Measurements from ENCODE around the gene PARD6B. TPM values are rescaled to one million over a fixed set of nuclear protein-coding genes. Genes with fewer than 3 reads are reported as not detected.
A peak's percentile ranks its signal among the peaks of the same experiment; 100 is the strongest.

PARD6B gene
- polyA plus RNA-seq, 1 of the 3 experiments (the other 2 are of a cell fraction): 0.49 TPM

GRCh38 chr20:50730765-50731054, 670 bp upstream of the PARD6B start:
- peaks cover 6 to 10% of the 10 kb centered on the region in 2 experiments for H3K4me1 ChIP-seq (ENCODE audit: control insufficient read depth in 1 of 2, insufficient read depth in 2 of 2, low read depth in 1 of 2, low read length in 1 of 2)
- peaks cover 9% of the 10 kb centered on the region for H3F3A ChIP-seq (replicated peaks; ENCODE audit: insufficient read depth)
- CTCF ChIA-PET: interaction anchor here (1.3 to 2.1 kb wide), 5 partner anchors 11 to 67 kb away, joined by 4 to 8 read pairs (median 5); partner anchors contain the start of gene BCAS4
- H3K9ac ChIP-seq: peak overlapping the region; percentile 48
- POLR2A ChIA-PET: no interaction called here
- no peak for DNase-seq
- H3K36me3 ChIP-seq (replicated peaks in 1 of 2; ENCODE audit: control insufficient read depth in 1 of 2, insufficient read depth in 2 of 2, low read length in 1 of 2): no peaks in the 10 kb centered on the region
- H3K27ac ChIP-seq (ENCODE audit: low read depth in 2 of 2, low read length in 1 of 2): peak overlapping the region in 1 of 2 experiments; percentile 62; a peak in 1 of 4 replicates
- no peaks in the 10 kb centered on the region for H3K9me2 ChIP-seq
- peak overlapping the region; percentile 88 for H3K4me2 ChIP-seq
- H2AFZ ChIP-seq (ENCODE audit: low read depth): peak overlapping the region; percentile 96; the same call in 1 of the 2 replicates
- H3K79me2 ChIP-seq (ENCODE audit: insufficient read depth): no peaks in the 10 kb centered on the region
- no peaks in the 10 kb centered on the region for H4K20me1 ChIP-seq (ENCODE audit: insufficient read depth)
- H3K9me3 ChIP-seq: no peaks in the 10 kb centered on the region
- TF ChIP-seq NRF1 (IDR thresholded peaks at IDR 0.05; ENCODE audit: low read depth, low read length): no peak
- 0 out of 2 replicates have a peak, but pooled peaks have one; percentile 8 for TF ChIP-seq PBX3 (IDR thresholded peaks at IDR 0.05)
- TF ChIP-seq POLR2AphosphoS5 (IDR thresholded peaks at IDR 0.05; ENCODE audit: low read depth, low read length): 0 out of 2 replicates have a peak, but pooled peaks have one; percentile 44
- TF ChIP-seq TCF12 (IDR thresholded peaks at IDR 0.05): no peak
- TF ChIP-seq SMC3 (IDR thresholded peaks at IDR 0.05; ENCODE audit: low read depth, low read length): no peak
- TF ChIP-seq RFX5 (IDR thresholded peaks at IDR 0.05; ENCODE audit: low read length): no peak
- TF ChIP-seq TAF1 (IDR thresholded peaks at IDR 0.05; ENCODE audit: borderline replicate concordance, low read depth, low read length): peak; percentile 40; the same call in 1 of the 2 replicates
- TF ChIP-seq REST (IDR thresholded peaks at IDR 0.05; ENCODE audit: low read depth, low read length): no peak
- 4% methylated on average over 30 of the region's 35 CpGs for WGBS (ENCODE audit: low lambda C conversion rate)
- H3K4me3 ChIP-seq (ENCODE audit: low read depth in 2 of 2, low read length in 1 of 2): peak overlapping the region; percentile 74 to 90
- H3K27me3 ChIP-seq (ENCODE audit: insufficient read depth): no peaks in the 10 kb centered on the region

GRCh38 chr20:50731930-50732690, 730 bp downstream of the PARD6B start:
- Histone ChIP-seq H3K9me3 (no peaks in the 10 kb centered on the region), H3K27ac (ENCODE audit: low read depth in 2 of 2, low read length in 1 of 2) (peak overlapping the region in 1 of 2 experiments; percentile 73; a peak in 1 of 4 replicates), H3K4me1 (ENCODE audit: control insufficient read depth in 1 of 2, insufficient read depth in 2 of 2, low read depth in 1 of 2, low read length in 1 of 2) (peaks cover 6 to 10% of the 10 kb centered on the region in 2 experiments; a peak in 3 of 4 replicates), H3K4me2 (peak overlapping the region; percentile 88), H4K20me1 (ENCODE audit: insufficient read depth) (no peaks in the 10 kb centered on the region), H2AFZ (ENCODE audit: low read depth) (peak overlapping the region; percentile 96), H3K36me3 (replicated peaks in 1 of 2; ENCODE audit: control insufficient read depth in 1 of 2, insufficient read depth in 2 of 2, low read length in 1 of 2) (no peaks in the 10 kb centered on the region), H3K27me3 (ENCODE audit: insufficient read depth) (no peaks in the 10 kb centered on the region), H3F3A (replicated peaks; ENCODE audit: insufficient read depth) (peaks cover 9% of the 10 kb centered on the region), H3K79me2 (ENCODE audit: insufficient read depth) (no peaks in the 10 kb centered on the region), H3K4me3 (ENCODE audit: low read depth in 2 of 2, low read length in 1 of 2) (peak overlapping the region; percentile 74 to 90), H3K9me2 (no peaks in the 10 kb centered on the region), H3K9ac (peak overlapping the region; percentile 53; the same call in 1 of the 2 replicates)
- no peak for DNase-seq
- POLR2A ChIA-PET: interaction anchor here (0.7 kb wide), 1 partner anchor 199 kb away, joined by 3 read pairs; the partner anchor contains the start of gene ADNP
- CTCF ChIA-PET: interaction anchor here (0.7 to 4.8 kb wide), 7 partner anchors 10 to 157 kb away, joined by 3 to 33 read pairs (median 3); partner anchors contain the start of gene BCAS4
- TF ChIP-seq CTCF (IDR thresholded peaks at IDR 0.05) (no peak), REST (IDR thresholded peaks at IDR 0.05; ENCODE audit: low read depth, low read length) (no peak)
- WGBS (ENCODE audit: low lambda C conversion rate): 15% methylated on average over 24 of the region's 29 CpGs
